ENCODE measurements around the gene NKX2-4.

NKX2-4 gene

DNA sequence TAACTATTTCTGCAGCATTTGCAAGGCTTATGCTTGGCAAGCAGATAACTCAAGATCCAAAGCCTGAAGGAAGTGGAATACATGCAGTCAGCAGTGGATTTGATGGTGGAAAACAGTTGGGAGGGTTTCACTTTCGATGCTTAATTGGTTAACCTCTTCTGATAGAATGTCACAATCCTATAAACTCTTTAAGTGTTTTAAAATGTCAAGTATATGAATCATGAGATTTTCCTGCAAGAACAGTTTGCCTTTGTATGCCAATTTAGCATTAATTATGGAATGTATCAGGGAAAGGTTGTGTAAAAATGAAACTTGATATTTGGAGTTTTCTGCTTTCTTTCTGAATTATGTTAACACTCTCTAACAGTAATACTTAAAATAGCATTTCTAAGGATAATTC, 36.6 kb downstream of the NKX2-4 start:
- DNase-seq (ENCODE audit: low read depth in 2 of 2), result no peak

DNA sequence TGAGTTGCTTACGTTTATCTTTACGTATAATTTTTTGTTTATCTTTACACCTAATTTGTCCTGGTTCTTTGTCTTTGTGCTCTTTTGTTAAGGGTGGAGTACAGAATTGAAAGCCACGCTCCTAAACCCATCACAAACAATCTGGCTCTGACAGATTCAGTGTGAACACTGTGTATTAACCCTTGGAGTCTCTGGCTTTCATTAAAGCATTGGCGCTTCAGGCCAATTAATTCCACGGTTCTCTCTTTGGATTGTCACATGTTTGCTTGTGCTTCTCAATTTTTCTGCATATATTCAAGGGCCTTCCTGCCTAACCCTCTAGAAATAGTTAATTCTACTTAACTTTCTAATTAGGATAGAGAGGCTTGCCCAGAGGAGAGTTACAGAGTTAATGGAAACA, 38.6 kb downstream of the NKX2-4 start:
- DNase-seq (ENCODE audit: low read depth in 2 of 2), result no peak

DNA sequence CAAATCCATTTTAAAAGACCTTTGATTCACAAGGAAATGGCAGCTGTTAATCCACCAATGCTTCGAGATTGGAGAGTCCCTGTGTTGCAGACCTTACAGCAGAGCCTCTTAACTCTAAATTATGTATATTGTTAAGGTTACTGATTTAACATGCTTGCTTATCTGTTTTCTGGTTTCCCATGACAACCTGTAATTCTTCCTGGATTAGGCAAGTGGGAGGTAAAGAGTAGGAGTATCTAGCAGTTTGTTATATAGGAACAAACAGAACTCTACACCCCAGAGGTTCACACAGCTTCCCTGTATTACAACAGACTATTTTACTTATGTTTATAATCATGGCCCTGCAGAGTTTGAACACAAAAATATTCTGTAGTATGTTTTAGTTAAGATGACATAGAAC, 39.5 kb downstream of the NKX2-4 start:
- DNase-seq (ENCODE audit: low read depth in 2 of 2), result no peak

DNA sequence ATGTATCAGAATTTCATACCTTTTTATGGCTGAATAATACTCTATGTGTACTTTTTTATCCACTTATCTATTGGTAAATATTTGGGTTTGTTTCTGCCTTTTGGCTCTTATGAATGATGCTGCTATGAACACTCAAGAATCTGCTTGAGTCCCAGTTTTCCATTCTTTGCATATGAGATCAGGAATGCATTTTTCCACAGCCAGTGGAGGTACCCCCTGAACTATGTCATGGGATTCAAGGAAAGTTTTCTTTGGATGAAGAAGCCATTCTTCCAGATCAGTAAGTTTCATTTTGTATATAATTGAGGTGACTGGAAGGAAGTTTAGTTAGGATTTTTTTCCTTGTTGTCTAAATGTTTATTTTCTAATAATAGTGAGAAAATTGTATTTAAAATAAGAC, 40.9 kb downstream of the NKX2-4 start:
- DNase-seq (ENCODE audit: low read depth in 2 of 2), result no peak

DNA sequence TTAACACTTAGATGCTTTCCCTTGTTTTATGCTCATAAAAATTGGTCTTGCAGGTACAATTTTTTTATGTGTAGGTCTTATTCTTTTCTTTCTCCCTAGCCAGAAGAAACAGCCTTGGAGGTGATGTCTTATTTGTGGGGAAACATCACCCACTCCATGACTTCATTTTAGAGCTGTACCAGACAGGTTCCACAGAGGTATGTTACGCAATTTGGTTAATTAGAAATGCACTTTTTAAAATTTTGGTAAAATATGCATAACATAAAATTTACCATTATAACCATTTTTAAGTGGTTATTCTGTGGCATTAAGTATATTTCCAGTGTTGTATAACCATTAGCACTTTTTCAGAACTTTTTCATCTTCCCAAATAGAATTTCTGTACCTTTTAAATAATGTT, 41.3 kb downstream of the NKX2-4 start:
- no peak for DNase-seq (ENCODE audit: low read depth in 2 of 2)

DNA sequence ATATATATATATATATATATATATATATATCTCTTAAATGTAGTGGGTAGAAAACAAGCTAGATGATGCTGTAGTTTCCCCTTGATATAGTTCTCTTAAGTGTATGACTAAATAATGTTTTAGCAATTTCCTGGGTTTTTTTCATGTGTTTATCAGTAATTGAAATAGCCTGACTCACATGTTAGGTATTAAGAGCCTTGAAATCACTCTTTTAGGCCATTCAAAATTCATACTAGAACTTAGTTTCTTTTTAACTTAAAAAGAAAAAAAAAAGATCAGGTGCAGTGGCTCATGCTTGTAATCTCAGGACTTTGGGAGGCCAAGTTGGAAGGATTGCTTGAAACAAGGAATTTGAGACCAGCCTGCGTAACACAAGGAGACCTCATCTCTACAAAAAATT, 44.1 kb downstream of the NKX2-4 start:
- no peak for DNase-seq (ENCODE audit: low read depth in 2 of 2)

DNA sequence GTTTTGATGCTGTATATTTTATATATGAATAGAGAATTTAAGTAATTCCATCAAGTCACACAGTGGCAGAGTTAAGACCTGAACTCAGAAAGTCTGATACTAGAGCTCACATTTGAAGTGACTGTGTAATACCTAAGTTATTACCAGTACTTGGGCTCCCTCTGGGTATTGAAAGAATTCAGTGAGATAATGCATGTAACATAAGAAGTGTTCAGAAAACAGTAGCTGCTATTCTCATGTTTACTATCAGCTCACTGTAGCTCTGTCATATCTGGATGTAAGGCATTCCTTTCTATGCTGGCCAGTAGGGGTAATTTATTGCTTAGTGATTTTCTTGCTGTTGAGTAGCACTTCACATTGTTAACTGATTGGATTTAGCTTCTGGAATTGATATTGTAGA, 44.6 kb downstream of the NKX2-4 start:
- no peak for DNase-seq (ENCODE audit: low read depth in 2 of 2)
